Endodermal cell (in vitro differentiated cells): ENCODE measurements around the gene ZFAND5. TPM values are rescaled to one million over a fixed set of nuclear protein-coding genes. Genes with fewer than 3 reads are reported as not detected.

Experiments
- DNase-seq: peaks from one replicate; pipeline ENCODE4 v3.0.0-alpha.2; 2017
- H3K27ac ChIP-seq: 2 replicates; pipeline ENCODE4 v1.5.1; 2013; ENCODE audit warnings: mild to moderate bottlenecking, low read depth, low read length, moderate library complexity
- H3K27me3 ChIP-seq: 2 replicates; pipeline ENCODE4 v1.6.1; 2013; ENCODE audit warnings: mild to moderate bottlenecking, low read length, moderate library complexity; ENCODE audit not compliant: insufficient read depth, control insufficient read depth, poor library complexity, severe bottlenecking
- H3K36me3 ChIP-seq: 2 replicates; pipeline ENCODE4 v1.7.0; 2013; ENCODE audit warnings: mild to moderate bottlenecking, low read length, moderate library complexity; ENCODE audit not compliant: control insufficient read depth, insufficient read depth
- H3K4me1 ChIP-seq: one replicate; pipeline ENCODE4 v1.7.0; 2013; ENCODE audit warnings: low read length; ENCODE audit not compliant: control insufficient read depth, insufficient read depth
- H3K4me3 ChIP-seq: 2 replicates; pipeline ENCODE4 v1.5.1; 2013; ENCODE audit warnings: mild to moderate bottlenecking, low read length, moderate library complexity
- H3K9ac ChIP-seq: 2 replicates; pipeline ENCODE4 v1.6.1; 2013; ENCODE audit warnings: mild to moderate bottlenecking, low read length, moderate library complexity; ENCODE audit not compliant: poor library complexity, severe bottlenecking; ENCODE audit errors: extremely low read depth
- H3K9me3 ChIP-seq: 2 replicates; pipeline ENCODE4 v1.6.1; 2013; ENCODE audit warnings: mild to moderate bottlenecking, low read length, moderate library complexity; ENCODE audit not compliant: control insufficient read depth
- H3K27ac Mint-ChIP-seq: 2 replicates; pipeline ENCODE4 v1.8.0; 2020; ENCODE audit warnings: mixed read lengths
- H3K27me3 Mint-ChIP-seq: 2 replicates; pipeline ENCODE4 v1.8.0; 2021; ENCODE audit warnings: mild to moderate bottlenecking, mixed read lengths; ENCODE audit not compliant: insufficient read depth
- H3K36me3 Mint-ChIP-seq: 2 replicates; pipeline ENCODE4 v1.8.0; 2020; ENCODE audit warnings: low read depth, mixed read lengths
- H3K4me1 Mint-ChIP-seq: 2 replicates; pipeline ENCODE4 v1.8.0; 2020; ENCODE audit warnings: mixed read lengths
- H3K4me3 Mint-ChIP-seq: 2 replicates; pipeline ENCODE4 v1.8.0; 2020; ENCODE audit warnings: mild to moderate bottlenecking, moderate library complexity, mixed read lengths
- H3K9me3 Mint-ChIP-seq: 2 replicates; pipeline ENCODE4 v1.8.0; 2020; ENCODE audit warnings: mild to moderate bottlenecking, mixed read lengths
- WGBS, 2 experiments: methylation state at CpG; one replicate each; pipeline versions ENCODE4 v1.1.5 to v1.1.7; 2013; ENCODE audit warnings: missing lambda C conversion rate in 2 of 2, mixed read lengths in 1 of 2; ENCODE audit not compliant: insufficient coverage in 1 of 2, insufficient read length in 1 of 2; 5-methylcytosine and 5-hydroxymethylcytosine counted together
- total RNA-seq, 2 donors: library from RNA; stranded (reverse); fragmentation: NEBNext Ultra II Directional in 1 of 2; extraction: Animal tissue kit (Norgen Biotek cat#: 25700) in 1 of 2; gene quantifications; 2 replicates in 1 of 2; 3 replicates in 1 of 2; pipeline ENCODE4 v1.2.1, GENCODE V29; 2021
- TF ChIP-seq, protein P1 (sequence below): fragments of 200-600 bp; sonication (generic); conservative IDR thresholded peaks from 2 replicates; pipeline ENCODE4 v1.5.0; 2021; ENCODE audit warnings: antibody characterized with exemption, mild to moderate bottlenecking

The ZFAND5 gene
- total RNA-seq, 2 donors from 2014 or later: 121 to 137 TPM

- no peaks in the 10 kb centered on the region for H3K27me3 ChIP-seq
- 66 to 77% methylated on average over 3 to 7 of the region's 7 CpGs for WGBS, 2 experiments
- no peak overlapping the region for H3K4me3 ChIP-seq
- H3K9me3 ChIP-seq: no peaks in the 10 kb centered on the region
- H3K27ac ChIP-seq: no peak overlapping the region
- H3K4me1 Mint-ChIP-seq: peaks cover 5% of the 10 kb centered on the region
- H3K27me3 Mint-ChIP-seq: no peaks in the 10 kb centered on the region
- no peak overlapping the region for H3K27ac Mint-ChIP-seq
- TF ChIP-seq, protein P1, sequence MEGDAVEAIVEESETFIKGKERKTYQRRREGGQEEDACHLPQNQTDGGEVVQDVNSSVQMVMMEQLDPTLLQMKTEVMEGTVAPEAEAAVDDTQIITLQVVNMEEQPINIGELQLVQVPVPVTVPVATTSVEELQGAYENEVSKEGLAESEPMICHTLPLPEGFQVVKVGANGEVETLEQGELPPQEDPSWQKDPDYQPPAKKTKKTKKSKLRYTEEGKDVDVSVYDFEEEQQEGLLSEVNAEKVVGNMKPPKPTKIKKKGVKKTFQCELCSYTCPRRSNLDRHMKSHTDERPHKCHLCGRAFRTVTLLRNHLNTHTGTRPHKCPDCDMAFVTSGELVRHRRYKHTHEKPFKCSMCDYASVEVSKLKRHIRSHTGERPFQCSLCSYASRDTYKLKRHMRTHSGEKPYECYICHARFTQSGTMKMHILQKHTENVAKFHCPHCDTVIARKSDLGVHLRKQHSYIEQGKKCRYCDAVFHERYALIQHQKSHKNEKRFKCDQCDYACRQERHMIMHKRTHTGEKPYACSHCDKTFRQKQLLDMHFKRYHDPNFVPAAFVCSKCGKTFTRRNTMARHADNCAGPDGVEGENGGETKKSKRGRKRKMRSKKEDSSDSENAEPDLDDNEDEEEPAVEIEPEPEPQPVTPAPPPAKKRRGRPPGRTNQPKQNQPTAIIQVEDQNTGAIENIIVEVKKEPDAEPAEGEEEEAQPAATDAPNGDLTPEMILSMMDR: no peak
- H3K36me3 Mint-ChIP-seq: no peaks in the 10 kb centered on the region
- H3K4me1 ChIP-seq: no peaks in the 10 kb centered on the region
- no peak for DNase-seq
- H3K4me3 Mint-ChIP-seq: no peak overlapping the region
- no peaks in the 10 kb centered on the region for H3K36me3 ChIP-seq
- no peak overlapping the region for H3K9ac ChIP-seq
- no peaks in the 10 kb centered on the region for H3K9me3 Mint-ChIP-seq
These were observed 31.5 kb upstream of the ZFAND5 start for GRCh38 chr9:72396247-72397091.

DNA sequence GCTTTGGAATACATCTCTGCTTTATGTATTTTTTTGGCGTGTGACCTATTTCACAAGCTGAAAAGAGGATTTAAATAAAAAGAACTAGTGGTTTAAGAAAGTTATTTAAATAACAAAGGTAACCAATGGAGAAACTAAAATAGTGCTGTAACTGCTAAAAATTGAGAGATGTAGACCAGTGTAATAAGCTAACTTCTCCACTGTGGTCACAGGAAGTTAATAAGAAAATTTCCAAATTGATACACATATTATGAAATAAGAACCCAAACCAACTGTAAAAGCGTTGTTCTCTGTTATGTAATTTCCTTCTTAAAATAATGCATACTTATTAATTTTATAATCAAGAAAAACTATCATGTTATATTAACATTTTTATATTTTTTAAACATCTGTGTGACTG lies 29.1 kb upstream of the ZFAND5 start:
- Histone ChIP-seq H3K9ac (no peak overlapping the region), H3K4me3 (no peak overlapping the region), H3K27me3 (no peaks in the 10 kb centered on the region), H3K9me3 (peaks cover 5% of the 10 kb centered on the region), H3K27ac (no peak overlapping the region), H3K36me3 (no peaks in the 10 kb centered on the region), H3K4me1 (no peaks in the 10 kb centered on the region)
- Mint-ChIP-seq H3K4me1 (peaks cover 5% of the 10 kb centered on the region), H3K27me3 (no peaks in the 10 kb centered on the region), H3K9me3 (no peaks in the 10 kb centered on the region), H3K36me3 (no peaks in the 10 kb centered on the region), H3K4me3 (no peak overlapping the region), H3K27ac (no peak overlapping the region)
- 78 to 83% methylated on average over 1 to 2 of the region's 2 CpGs for WGBS, 2 experiments
- TF ChIP-seq, protein P1: no peak
- DNase-seq: no peak

DNA sequence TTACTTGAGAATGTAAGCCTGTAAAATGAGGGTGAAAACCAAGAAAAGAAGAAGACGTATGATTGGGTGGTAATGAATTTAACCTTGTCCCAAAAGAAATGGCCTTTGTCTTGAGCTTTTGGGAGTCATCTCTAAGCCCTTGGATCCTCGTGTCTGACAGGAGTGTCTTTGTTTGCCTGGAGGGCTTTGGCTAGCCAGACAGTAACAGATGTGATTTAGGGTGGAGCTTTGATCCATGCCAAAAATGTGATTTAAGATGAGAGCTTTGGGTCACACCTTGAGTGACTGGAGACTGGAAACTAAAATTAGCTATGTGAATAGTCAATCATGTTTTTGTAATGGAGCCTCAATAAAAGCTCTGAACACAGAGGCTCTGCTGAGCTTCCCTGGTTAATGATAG lies 25.9 kb upstream of the ZFAND5 start:
- peaks cover 5% of the 10 kb centered on the region for H3K9me3 ChIP-seq
- no peaks in the 10 kb centered on the region for H3K4me1 Mint-ChIP-seq
- no peaks in the 10 kb centered on the region for H3K9me3 Mint-ChIP-seq
- H3K36me3 ChIP-seq: no peaks in the 10 kb centered on the region
- DNase-seq: no peak
- no peak overlapping the region for H3K4me3 Mint-ChIP-seq
- WGBS, 2 experiments: 89 to 100% methylated on average over 2 of the region's 2 CpGs
- no peaks in the 10 kb centered on the region for H3K36me3 Mint-ChIP-seq
- no peak overlapping the region for H3K27ac ChIP-seq
- TF ChIP-seq, protein P1: no peak
- no peak overlapping the region for H3K9ac ChIP-seq
- H3K27me3 Mint-ChIP-seq: no peaks in the 10 kb centered on the region
- H3K27me3 ChIP-seq: no peaks in the 10 kb centered on the region
- no peak overlapping the region for H3K27ac Mint-ChIP-seq
- H3K4me3 ChIP-seq: no peak overlapping the region
- no peaks in the 10 kb centered on the region for H3K4me1 ChIP-seq
